Fibroblast of the aortic adventitia (primary cell): ENCODE data around the gene ARHGEF37. TPM values are rescaled to one million over a fixed set of nuclear protein-coding genes. Genes with fewer than 3 reads are reported as not detected.
"Not testable (repeated sequence)": the region's sequence is repeated elsewhere in the genome, so short reads cannot be mapped to it uniquely, and the experiment has no call there.

ENCODE experiments used
- DNase-seq: peaks from one replicate; pipeline ENCODE4 v3.0.0-alpha.2; 2010; ENCODE audit warnings: low read depth
- H3K4me3 ChIP-seq: 2 replicates; pipeline ENCODE4 v1.5.1; 2011; ENCODE audit warnings: low read depth, mild to moderate bottlenecking, control low read depth, low read length, moderate library complexity
- CTCF ChIP-seq: IDR thresholded peaks from 2 replicates; pipeline ENCODE4 v1.5.1; 2011; ENCODE audit warnings: mild to moderate bottlenecking, low read length, control low read depth, inconsistent platforms; ENCODE audit not compliant: insufficient read depth
- total RNA-seq: library from RNA; depleted of rRNA; stranded (reverse); fragments of >200 nt; gene quantifications from 2 replicates; pipeline ENCODE4 v1.2.3, GENCODE V29; 2012; ENCODE audit warnings: low replicate concordance

Gene ARHGEF37
- total RNA-seq, 1 donor: 2.7 TPM

- TF ChIP-seq CTCF: no peak
- H3K4me3 ChIP-seq: no peak overlapping the region
- no peak for DNase-seq
These were observed 63.3 kb downstream of the ARHGEF37 start for GRCh38 chr5:149644629-149645028.

- DNase-seq: no peak
These were observed 63.9 kb downstream of the ARHGEF37 start for GRCh38 chr5:149645236-149645635.

GRCh38 chr5:149645725-149646124, 64.4 kb downstream of the ARHGEF37 start:
- no peak for DNase-seq
- H3K4me3 ChIP-seq: no peak overlapping the region
- no peak for TF ChIP-seq CTCF

More at GRCh38 chr5:149645236-149645635, 63.9 kb downstream of the ARHGEF37 start:
- H3K4me3 ChIP-seq: no peak overlapping the region
- TF ChIP-seq CTCF: no peak

GRCh38 chr5:149646564-149646963, 65.3 kb downstream of the ARHGEF37 start:
- TF ChIP-seq CTCF: no peak
- H3K4me3 ChIP-seq: no peak overlapping the region
- no peak for DNase-seq

- no peak for TF ChIP-seq CTCF
- no peak overlapping the region for H3K4me3 ChIP-seq
- no peak for DNase-seq
These were observed 66.0 kb downstream of the ARHGEF37 start for GRCh38 chr5:149647334-149647733.

- H3K4me3 ChIP-seq, DNase-seq: not testable (repeated sequence)
These were observed 67.4 kb downstream of the ARHGEF37 start for GRCh38 chr5:149648464-149649393.

- H3K4me3 ChIP-seq, DNase-seq: not testable (repeated sequence)
These were observed 68.4 kb downstream of the ARHGEF37 start for GRCh38 chr5:149649730-149650129.

GRCh38 chr5:149651686-149652085, 70.4 kb downstream of the ARHGEF37 start:
- no peak overlapping the region for H3K4me3 ChIP-seq
- no peak for DNase-seq
- TF ChIP-seq CTCF: no peak
